HG02885 (cell line): Measurements from ENCODE around the gene ZMYND8.

Experiments
- ATAC-seq: cut with Tn5 transposase; IDR thresholded peaks from one replicate; pipeline ENCODE4 v1.9.1; 2021; ENCODE audit warnings: mild to moderate bottlenecking; ENCODE audit not compliant: unreplicated experiment, poor library complexity

Gene ZMYND8

GRCh38 chr20:47160992-47161391, 195.5 kb downstream of the ZMYND8 start:
- ATAC-seq = no peak

- ATAC-seq = no peak
Measured at GRCh38 chr20:47160240-47160639, 196.3 kb downstream of the ZMYND8 start.
